HuH-7.5 (cell line): Measurements from ENCODE around the gene MAP4K3.
"Not testable (repeated sequence)": the region's sequence is repeated elsewhere in the genome, so short reads cannot be mapped to it uniquely, and the experiment has no call there.

Experiments
- DNase-seq: peaks from one replicate; pipeline ENCODE4 v3.0.0; 2011; ENCODE audit warnings: low spot score

Gene MAP4K3

DNA sequence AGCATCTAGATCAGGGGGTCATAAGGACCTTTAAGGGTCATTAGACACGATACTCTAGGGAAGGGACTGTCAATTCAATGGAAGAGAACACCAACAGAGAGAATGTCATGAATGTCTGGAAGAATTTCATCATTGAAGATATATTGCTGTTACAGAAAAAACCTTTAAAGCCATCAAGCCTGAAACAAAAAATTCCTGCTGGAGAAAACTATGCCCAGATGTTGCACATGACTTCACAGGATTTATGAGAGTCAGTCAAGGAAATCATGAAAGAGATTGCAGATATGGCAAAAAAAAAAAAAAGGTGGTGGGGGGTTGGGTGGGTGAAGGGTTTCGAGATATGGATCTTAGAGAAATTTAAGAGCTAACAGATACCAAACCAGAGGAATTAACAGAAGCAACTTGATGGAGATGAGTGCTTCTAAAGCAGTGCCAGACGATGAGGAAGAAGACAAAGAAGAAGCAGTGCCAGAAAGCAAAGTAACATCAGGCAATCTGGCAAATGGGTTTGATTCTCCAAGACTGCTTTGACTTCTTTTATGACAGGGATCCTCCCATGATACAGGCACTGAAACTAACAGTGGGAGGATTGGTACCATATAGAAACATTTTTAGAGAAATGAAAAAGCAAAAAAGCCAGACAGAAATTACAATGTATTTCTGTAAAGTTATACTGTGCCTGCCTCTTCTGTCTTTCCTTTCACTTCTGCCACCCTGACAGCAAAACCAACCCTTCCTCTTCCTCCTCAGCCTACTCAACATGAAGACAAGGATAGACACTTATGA lies 28.5 kb downstream of the MAP4K3 start:
- no peak for DNase-seq

DNA sequence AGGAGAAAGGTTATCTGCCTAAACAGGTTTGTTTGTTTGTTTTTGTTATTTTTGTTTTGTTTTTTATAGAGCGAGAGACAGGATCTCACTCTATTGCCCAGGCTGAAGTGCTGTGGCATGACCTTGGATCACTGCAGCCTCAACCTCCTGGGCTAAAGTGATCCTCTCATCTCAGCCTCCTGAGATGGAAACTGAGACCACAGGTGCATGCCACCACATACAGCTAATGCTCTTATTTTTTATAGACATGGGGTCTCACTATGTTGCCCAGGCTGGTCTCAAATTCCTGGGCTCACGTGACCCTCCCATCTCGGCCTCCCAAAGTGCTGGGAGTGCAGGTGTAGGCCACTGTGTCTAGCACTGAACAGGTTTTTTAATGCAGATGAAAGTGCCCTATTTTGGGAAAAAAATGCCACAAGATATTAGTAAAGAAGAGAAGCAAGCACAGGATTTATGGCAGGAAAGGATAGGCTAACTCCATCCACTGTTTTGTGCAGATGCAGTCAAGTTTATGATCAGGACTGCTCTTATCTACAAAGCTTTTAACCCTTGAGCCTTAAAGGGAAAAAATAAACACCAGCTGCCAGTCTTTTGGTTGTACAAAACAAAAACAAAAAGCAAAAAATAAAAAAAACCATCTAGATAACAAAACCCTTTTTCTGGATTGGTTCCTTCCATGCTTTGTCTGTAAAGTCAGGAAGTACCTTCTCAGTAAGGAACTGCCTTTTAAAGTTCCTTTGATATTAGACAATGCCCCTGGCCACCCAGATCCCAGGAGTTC lies 29.4 kb downstream of the MAP4K3 start:
- no peak for DNase-seq

DNA sequence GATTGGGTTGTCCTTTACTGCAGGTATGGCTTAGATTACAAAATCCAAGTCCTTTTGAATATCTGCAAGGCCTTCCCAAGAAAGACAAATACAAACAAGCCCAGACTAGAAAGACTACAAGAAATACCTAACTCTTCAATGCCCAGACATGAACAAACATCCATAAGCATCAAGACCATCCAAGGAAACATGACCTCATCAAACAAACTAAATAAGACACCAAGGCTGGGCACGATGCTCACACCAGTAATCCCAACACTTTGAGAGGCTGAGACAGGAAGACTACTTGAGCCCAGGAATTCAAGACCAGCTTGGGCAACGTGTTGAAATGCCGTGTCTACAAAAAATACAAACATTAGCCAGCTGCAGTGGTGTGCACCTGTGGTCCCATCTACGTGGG lies 31.7 kb downstream of the MAP4K3 start:
- DNase-seq = no peak

DNA sequence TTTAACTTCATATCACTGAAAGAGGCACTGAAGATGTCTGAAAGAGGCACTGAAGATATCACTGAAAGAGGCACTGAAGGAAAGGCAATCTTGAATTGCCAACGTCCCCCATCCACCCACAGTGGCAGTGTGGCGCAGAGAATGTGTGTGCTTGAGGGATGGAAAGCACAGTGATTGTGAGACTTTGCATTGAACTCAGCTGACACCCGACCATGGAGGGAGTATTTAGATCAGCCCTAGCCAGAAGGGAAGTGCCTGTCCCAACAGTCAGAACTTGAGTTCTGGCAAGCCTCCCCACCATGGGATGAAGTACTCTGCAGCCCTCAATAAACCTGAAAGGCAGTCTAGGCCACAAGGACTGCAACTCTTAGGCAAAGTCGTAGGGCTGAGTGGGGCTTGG lies 33.8 kb downstream of the MAP4K3 start:
- DNase-seq = no peak

DNA sequence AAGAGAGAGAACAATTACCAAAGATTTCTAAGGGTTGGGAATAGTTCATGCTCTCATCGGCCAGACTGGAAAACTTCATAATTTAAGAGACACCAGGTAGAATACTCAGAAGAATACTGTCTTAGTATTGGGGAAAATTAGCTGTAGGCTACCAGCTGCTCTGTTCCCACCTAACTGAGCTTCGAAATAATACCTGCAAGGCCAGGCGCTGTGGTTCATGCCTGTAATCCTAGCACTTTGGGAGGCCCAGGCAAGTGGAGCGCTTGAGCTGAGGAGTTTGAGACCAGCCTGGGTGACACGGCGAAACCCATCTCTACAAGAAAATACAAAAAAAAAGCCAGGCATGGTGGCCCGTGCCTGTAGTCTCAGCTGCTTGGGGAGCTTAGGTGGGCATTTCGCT lies 35.8 kb downstream of the MAP4K3 start:
- DNase-seq = no peak

DNA sequence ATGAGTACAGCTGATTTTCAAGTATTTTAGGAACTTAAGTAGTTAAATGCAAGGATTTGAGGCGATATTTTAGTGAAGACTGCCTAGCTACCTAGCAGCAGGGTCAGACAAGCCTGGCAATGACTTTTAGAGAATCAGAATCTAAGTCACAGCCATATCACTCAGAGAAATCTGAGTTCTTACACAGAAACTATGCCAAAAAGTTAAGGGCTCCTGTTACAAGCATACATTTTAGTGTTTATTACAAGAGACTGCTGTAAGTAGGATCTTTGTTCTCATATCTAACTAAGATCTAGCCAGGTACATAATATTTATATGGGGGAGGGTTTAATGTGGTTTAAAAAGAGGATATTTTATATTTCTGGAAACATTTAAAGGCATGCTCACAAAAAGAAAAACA lies 37.5 kb downstream of the MAP4K3 start:
- no peak for DNase-seq

DNA sequence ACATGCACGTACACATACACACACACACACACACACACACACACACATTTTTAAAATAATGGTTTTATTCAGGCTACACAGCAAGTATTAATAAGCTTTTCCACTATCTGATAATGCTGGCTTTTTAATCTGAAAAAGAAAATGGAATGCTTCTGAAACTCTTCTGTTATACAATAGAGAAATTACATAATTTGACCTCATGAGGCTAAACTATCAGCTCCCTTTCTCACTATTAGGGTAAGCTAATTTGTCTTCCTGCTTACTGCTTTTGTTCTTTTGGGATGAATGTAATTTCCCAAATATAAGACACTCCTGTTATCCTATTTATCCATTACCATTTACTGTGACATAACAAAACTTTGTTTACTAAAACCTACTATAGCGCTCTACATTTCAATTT lies 41.8 kb downstream of the MAP4K3 start:
- no peak for DNase-seq

DNA sequence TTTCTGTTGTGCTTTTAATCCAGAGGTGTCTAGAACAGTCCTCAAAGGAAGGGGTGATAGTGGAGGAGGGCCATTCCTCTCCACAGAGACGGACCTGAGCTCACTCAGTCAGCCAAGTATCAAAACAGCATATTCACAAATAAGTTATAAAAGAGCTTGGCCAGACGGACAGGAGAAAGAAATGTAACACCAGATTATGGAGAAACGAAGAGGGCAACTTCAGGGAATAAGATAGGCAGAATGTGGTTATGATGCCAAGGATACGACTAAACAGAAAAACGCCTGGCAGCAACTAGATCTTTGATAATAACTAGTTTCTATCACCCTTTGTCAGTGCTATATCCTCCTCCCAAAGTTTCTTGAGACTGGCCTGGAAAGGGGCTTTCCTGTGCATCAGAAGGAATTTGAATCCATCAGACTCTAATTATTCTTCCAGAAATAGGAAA lies 42.5 kb downstream of the MAP4K3 start:
- DNase-seq = no peak

DNA sequence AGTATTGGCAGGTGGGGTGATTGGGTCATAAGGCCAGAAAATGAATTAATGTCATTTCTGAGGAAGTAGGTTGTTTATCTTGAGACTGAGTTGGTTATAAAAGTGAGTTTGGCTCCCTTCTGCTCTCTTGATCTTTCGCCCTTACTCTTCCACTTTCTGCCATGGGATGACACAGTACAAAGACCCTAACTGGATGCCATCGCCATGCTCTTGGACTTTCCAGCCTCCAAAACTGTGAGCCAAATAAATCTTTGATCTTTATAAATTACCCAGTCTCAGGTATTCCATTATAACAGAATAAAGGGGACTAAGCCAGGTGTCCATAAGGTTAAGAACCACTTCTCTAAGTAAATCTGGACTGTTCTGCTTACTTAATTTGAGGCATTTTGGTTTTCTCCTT lies 44.4 kb downstream of the MAP4K3 start:
- no peak for DNase-seq

DNA sequence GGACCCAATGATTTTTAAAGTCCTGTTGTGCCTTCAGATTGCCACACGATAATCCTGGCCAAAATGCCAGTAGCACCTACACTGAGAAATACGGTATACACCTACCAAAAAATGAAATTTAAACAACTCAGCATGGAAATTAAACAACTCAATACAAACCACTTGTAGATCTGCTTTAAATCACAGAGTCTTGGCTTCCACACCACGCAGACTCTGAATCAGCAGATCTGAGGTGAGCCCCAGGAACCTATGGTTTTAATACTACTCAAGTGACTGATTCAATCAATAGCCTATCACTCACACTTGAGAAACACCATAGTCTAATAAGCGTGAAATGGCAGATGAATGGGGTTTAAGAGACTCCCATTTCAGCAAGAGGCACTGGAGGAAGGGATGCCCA lies 46.9 kb downstream of the MAP4K3 start:
- DNase-seq = no peak

DNA sequence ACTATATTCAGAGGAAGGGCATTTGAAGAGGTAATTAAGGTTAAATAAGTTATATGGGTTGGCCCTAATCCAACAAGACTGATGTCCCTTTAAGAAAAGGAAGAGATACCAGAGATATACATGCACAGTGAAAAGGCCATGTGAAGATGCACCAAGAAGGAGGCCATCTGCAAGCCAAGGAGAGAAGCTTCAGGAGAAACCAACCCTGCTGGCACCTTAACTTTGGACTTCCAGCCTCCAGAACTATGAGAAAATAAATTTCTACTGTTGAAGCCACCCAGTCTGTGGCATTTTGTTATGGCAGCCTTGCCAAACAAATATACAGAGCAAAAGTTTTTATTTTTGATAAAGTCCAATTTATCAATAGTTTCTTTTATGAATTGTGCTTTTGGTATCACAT lies 51.0 kb downstream of the MAP4K3 start:
- no peak for DNase-seq

DNA sequence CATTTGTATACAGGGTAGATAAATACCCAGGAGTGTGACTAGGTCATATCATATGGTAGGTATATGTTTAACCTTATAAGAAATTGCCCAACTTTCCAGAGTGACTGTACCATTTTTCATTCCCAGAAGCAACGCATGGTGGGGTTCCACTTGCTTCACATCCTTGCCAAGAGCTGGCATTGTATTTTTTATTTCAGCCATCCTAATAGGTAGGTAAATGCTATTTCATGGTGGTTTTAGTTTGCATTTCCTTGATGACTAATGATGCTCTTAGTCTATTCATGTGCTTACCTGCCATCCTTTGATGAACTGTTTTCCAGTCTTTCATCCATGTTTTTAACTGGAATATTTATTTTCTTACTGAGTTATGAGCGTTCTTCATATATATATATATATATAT lies 51.9 kb downstream of the MAP4K3 start:
- DNase-seq = no peak

DNA sequence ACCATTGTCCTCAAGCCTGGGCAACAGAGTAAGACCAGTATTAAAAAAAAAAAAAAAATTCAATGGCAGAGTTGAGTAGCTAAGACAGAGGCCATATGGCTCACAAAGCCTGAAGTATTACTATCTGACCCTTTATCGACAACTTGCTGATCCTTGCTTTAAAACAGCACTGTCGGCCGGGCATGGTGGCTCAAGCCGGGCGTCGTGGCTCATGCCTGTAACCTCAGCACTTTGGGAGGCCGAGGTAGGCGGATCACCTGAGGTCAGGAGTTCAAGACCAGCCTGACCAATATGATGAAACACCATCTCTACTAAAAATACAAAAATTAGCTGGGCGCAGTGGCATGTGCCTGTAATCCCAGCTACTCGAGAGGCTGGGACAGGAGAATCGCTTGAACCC lies 53.0 kb downstream of the MAP4K3 start:
- DNase-seq = not testable (repeated sequence)

DNA sequence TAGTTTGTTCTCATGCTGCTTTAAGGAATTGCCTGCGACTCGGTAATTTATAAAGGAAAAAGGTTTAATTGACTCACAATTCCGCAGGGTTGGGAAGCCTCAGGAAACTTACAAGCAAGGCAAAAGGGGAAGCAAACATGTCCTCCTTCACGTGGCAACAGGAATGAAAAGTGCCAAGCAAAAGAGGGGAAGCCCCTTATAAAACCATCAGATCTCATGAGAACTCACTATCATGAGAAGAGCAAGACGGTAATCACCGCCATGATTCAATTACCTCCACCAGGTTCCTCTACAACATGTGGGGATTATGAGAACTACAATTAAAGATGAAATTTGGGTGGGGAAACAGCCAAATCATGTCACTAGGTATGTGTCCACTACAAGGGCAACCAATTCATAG lies 53.9 kb downstream of the MAP4K3 start:
- DNase-seq = no peak

DNA sequence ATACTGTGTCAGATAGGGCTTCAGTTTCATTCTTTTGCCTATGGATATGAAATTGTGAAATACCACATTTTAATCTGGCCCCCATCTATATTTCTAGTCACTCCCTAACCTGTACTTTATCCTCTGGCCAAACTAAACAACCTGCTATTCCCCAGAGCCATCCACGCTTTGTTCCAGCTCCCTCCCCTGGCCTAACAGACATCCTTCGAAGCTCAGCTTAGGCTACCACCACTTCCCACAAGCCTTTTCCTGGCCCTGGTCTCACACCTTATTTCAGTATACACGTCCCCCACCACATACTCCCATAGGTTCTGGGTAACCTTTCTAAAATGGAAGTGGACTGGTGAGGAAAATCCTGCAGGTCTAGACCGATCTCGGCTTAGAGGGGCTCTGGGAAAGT lies 55.4 kb downstream of the MAP4K3 start:
- no peak for DNase-seq

DNA sequence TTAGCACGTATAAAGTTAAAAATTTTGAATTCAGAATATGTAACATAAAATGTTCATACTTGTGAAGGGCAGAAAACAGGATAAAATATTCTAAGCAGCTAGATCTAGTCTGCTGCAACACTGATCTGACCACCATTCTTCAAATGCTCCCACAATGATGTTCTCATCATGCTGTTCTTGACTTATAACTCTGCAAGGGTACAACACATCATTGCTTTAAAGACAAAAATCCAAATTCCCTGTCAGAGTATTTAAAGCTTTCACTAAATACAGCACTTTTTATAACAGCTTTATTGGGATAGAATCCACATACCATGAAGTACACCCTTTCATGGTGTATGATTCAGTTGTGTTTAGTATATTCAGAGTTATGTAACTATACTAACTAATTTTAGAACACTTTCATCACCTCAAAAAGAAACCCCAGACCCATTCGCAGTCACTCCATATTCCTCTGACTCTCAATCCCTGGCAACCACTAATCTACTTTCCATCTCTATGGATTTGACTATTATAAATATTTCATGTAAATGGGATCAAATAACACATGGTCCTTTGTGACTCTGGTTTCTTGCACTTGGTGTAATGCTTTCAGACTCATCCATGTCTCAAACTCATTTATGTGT lies 56.4 kb downstream of the MAP4K3 start:
- DNase-seq = no peak

DNA sequence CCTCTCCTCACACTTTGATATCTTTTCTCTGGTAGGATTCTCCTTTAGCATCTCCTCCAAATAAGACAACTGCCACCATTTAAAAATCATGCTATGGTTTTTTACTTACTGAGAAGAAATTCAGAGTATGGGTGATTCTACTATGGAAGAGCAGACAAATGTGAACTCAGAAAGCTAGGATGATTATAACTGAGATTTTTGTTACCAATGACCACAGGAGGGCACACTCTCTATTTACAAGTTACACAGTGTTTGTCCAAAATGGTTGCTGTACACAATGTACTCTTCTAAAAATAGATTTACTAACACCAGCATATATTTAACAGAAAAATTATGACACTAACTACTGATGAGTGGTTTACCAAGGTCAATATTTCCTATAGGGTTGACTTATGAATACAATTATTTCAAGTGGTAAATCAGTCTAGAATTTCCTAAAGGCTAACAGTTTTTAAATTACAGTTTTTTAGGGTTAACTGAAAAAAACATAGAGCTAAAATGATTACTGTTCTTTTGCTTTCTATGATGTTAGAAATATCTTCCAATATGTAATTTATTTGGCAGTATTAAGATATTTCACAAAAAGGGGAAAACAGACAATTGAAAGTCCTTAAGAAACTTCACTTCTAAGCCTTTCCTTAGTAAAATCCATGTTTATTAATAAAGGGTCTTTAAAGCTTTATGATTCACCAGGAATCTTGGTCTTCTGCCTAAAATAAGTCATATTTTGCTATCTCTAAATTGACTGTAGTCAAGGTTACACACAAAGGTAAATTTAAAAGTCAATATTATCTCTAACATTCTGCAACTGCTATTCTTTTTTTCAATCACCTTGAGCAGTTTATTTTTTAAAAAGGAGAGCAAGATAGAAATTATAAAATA lies 57.2 kb downstream of the MAP4K3 start:
- DNase-seq = no peak

DNA sequence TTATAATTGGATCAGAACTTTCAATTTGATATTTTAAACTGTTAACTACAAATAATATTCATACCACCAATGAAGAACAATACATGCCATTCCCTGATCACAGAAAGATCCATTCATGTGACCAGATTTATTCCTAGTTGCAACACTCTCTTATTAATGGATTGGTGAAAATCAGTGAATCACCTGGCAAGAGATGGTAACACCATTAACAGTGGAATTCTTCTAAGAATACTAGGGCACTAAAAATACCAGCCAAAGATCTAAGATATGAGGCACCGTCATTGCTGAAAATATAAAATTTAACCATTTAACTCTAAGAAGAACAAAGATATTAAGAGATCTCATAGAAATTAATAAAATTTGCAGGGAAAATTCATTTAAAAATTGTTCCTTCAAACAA lies 58.1 kb downstream of the MAP4K3 start:
- DNase-seq = no peak

DNA sequence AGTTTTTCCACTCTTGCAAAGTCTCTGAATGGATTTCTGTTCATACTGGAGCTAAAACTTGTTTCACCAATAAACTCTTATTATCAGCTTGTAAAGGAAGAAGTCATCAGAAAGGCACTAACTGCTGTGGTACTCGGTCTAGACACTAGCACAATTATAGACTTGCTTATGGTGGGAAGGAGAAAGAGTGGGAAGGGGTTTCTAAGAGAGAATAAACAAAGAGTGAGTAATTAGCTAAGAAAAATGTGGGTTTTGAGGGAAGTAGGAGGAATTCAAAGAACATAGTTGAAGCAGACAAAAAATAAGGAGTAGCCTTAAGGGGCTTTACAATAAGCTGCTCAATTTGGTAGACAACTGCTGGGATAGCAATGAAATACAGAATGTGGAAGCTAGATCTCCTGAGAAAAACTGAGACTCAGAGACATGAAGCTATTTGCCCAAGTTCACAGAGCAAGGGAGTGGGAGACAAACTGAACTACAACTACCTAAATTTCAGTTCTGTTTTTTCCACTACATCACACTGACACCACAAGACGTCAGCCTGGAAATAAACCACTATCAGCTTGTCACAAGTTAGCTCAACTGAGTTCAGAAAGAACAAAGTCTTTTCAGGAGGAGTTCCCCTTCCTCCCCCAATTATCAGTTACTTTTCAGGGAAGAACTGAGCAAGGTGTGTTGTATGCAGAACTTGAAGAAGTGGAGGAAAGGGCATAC lies 59.7 kb downstream of the MAP4K3 start:
- DNase-seq = no peak

DNA sequence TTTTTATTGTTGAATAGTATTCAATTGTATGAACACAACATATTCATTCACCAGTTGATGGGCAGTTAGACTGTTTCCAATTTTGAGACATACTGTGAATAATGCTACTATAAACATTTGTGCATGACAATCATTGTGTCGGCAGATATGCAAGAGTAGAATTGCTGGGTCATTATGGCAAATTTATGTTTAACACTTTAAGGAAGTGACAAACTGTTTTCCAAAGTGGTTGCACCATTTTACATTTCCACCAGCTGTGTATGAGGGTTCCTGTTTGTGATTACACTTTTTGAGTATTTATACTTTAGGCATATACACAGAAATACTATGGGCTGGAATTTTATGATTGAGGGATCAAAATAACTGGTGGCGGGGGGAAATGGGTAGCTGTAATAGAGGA lies 61.2 kb downstream of the MAP4K3 start:
- DNase-seq = no peak

DNA sequence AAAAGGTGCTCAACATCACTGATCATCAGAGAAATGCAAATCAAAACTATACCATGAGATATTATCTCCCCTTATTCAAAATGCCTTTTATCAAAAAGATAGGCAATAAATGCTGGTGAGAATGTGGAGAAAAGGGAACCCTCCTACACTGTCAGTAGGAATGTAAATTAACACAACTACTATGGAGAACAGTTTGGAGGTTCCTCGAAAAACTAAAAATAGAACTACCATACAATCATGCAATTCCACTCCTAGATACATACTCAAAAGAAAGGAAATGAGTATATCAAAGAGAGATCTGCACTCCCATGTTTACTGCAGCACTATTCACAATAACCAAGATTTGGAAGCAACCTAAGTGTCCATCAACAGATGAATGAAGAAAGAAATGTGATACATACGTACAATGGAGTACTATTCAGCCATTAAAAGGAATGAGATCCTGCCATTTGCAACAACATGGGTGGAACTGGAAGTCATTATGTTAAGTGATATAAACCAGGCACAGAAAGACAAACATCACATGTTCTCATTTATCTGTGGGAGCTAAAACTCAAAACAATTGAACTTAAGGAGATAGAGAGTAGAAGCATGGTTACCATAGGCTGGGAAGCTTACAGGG lies 63.8 kb downstream of the MAP4K3 start:
- DNase-seq = no peak
